Tibial nerve (tissue), 4 donors: ENCODE measurements around the gene ABHD15.

Experiments used
- CTCF ChIP-seq, 5 experiments: fragments of 200-600 bp in 3 of 5; fragments of 450-650 bp in 2 of 5; sonication (generic) in 3 of 5; IDR thresholded peaks; one replicate each; pipeline ENCODE4 v1.5.1; 2016 to 2019; ENCODE audit warnings: antibody characterized with exemption in 5 of 5, mild to moderate bottlenecking in 3 of 5, moderate library complexity in 2 of 5
- EP300 ChIP-seq, 2 donors: sonication (generic); formaldehyde crosslinking; IDR thresholded peaks; one replicate each; pipeline ENCODE4 v1.6.1; 2017; ENCODE audit warnings: antibody characterized with exemption in 2 of 2, mild to moderate bottlenecking in 1 of 2
- POLR2A ChIP-seq, 2 donors: fragments of 450-650 bp; IDR thresholded peaks; one replicate each; pipeline ENCODE4 v1.6.1; 2017; ENCODE audit warnings: antibody characterized with exemption in 2 of 2, mild to moderate bottlenecking in 2 of 2, moderate library complexity in 2 of 2

DNA sequence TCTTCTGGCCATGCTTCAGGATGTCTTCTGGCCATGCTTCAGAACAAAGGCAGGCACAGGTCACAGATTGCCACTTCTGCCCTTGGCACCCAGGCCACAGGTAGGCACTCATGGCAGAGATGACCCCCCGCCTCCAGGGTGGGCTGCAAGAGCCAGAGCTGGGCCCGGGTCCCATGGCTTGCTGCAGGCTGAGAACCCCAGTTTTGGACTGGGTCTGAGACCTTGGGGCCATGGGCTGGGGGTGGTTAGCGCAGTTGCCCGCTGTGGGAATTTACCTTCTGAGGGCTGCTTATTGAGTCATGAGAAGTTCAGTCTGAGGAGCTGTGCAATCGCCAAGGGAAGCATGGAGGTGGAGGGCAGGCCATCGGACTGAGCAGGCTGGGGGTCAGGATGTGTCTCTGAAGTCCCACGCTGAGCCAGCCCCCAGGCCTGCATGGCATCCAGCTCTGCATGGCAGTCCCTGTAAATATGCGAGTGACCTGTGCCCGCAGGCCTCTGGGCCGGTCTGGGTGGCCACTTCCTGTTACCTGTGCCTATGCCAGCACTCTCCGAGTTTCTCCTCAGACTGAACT, 27.8 kb upstream of the ABHD15 start:
- TF ChIP-seq CTCF (IDR thresholded peaks at IDR 0.05) = no peak
- no peak for TF ChIP-seq POLR2A (IDR thresholded peaks at IDR 0.05)
- no peak for TF ChIP-seq EP300 (IDR thresholded peaks at IDR 0.05)
